ENCODE data around the gene RAMAC.
"Not testable (repeated sequence)": the region's sequence is repeated elsewhere in the genome, so short reads cannot be mapped to it uniquely, and the experiment has no call there.

RAMAC gene

GRCh38 chr15:82985688-82986441 is at the start of gene RAMAC:
RAMAC (plus strand) TSS chr15:82986210; CDS start chr15:82989019, 2,809 bp downstream.
- DNase-seq (ENCODE audit: low read depth in 3 of 3), result peak; percentile 74 to 88 (median 82)

- no peak for DNase-seq (ENCODE audit: low read depth in 3 of 3)
Measured at GRCh38 chr15:82936966-82937711, 48.9 kb upstream of the RAMAC start.

GRCh38 chr15:82937712-82938058 is 48.3 kb upstream of the RAMAC start:
- no peak for DNase-seq (ENCODE audit: low read depth in 3 of 3)

GRCh38 chr15:82939678-82940077 is 46.3 kb upstream of the RAMAC start:
- DNase-seq (ENCODE audit: low read depth in 3 of 3), result not testable (repeated sequence)

GRCh38 chr15:82942691-82943090 is 43.3 kb upstream of the RAMAC start:
- DNase-seq (ENCODE audit: low read depth in 3 of 3), result no peak

- DNase-seq (ENCODE audit: low read depth in 3 of 3), result no peak
Measured at GRCh38 chr15:82943176-82943575, 42.8 kb upstream of the RAMAC start.

GRCh38 chr15:82944056-82944455 is 42.0 kb upstream of the RAMAC start:
- DNase-seq (ENCODE audit: low read depth in 3 of 3), result no peak

GRCh38 chr15:82944821-82945220 is 41.2 kb upstream of the RAMAC start:
- no peak for DNase-seq (ENCODE audit: low read depth in 3 of 3)

GRCh38 chr15:82945326-82945725 is 40.7 kb upstream of the RAMAC start:
- DNase-seq (ENCODE audit: low read depth in 3 of 3), result no peak

GRCh38 chr15:82946155-82946701 is 39.8 kb upstream of the RAMAC start:
- DNase-seq (ENCODE audit: low read depth in 3 of 3), result no peak

- DNase-seq (ENCODE audit: low read depth in 3 of 3), result no peak
Measured at GRCh38 chr15:82950295-82950694, 35.7 kb upstream of the RAMAC start.

- no peak for DNase-seq (ENCODE audit: low read depth in 3 of 3)
Measured at GRCh38 chr15:82950746-82951370, 35.2 kb upstream of the RAMAC start.

- no peak for DNase-seq (ENCODE audit: low read depth in 3 of 3)
Measured at GRCh38 chr15:82951472-82952157, 34.4 kb upstream of the RAMAC start.

GRCh38 chr15:82952158-82953081 is 33.6 kb upstream of the RAMAC start, which contains the start of gene HOMER2:
HOMER2 (minus strand) TSS chr15:82952720; CDS start chr15:82952535, 185 bp downstream.
- DNase-seq (ENCODE audit: low read depth in 3 of 3), result peak in 1 of 3 experiments; percentile 5

GRCh38 chr15:82958638-82959037 is 27.4 kb upstream of the RAMAC start:
- no peak for DNase-seq (ENCODE audit: low read depth in 3 of 3)

GRCh38 chr15:82959423-82959822 is 26.6 kb upstream of the RAMAC start:
- no peak for DNase-seq (ENCODE audit: low read depth in 3 of 3)

GRCh38 chr15:82960766-82961165 is 25.2 kb upstream of the RAMAC start:
- no peak for DNase-seq (ENCODE audit: low read depth in 3 of 3)

GRCh38 chr15:82963471-82964341 is 22.3 kb upstream of the RAMAC start:
- no peak for DNase-seq (ENCODE audit: low read depth in 3 of 3)

- no peak for DNase-seq (ENCODE audit: low read depth in 3 of 3)
Measured at GRCh38 chr15:82964890-82965289, 21.1 kb upstream of the RAMAC start.

GRCh38 chr15:82966671-82967071 is 19.3 kb upstream of the RAMAC start:
- DNase-seq (ENCODE audit: low read depth in 3 of 3), result no peak

Measured in stimulated activated CD4-positive, alpha-beta T cell treated with anti-CD3 and anti-CD28 coated beads, TNF-alpha, amount 100 ng/mL, for 4 hours (primary cell).